ENCODE data around the gene ZNF521. TPM values are rescaled to one million over a fixed set of nuclear protein-coding genes. Genes with fewer than 3 reads are reported as not detected.

The ZNF521 gene
- total RNA-seq, 2 experiments from 2014 or later, result 0.85 to 2.8 TPM

DNA sequence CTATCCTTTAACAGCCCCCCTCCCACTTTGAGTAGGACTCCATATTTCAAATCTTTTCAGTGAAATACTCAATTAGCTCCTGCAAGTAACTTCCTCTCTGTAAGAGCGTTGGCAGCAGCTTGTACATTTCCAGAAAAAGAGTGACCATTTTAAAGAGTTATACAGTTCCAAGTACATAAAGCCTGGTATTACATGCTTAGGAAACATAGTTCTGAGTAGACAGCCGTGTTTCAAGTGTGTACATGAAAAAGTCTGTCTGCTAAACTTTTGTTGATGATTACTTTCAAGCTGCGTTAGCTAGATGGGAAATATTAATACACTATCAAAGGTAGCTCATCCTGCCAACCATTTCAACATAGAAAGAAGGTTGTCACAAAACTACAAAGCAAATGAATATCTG lies 112.8 kb downstream of the ZNF521 start:
- Histone ChIP-seq H3K9me3 (ENCODE audit: low read length) (no peaks in the 10 kb centered on the region), H3K4me3 (ENCODE audit: low read depth, low read length, poor library complexity, severe bottlenecking) (no peak overlapping the region), H3K9me2 (ENCODE audit: insufficient read depth, low read length) (no peaks in the 10 kb centered on the region), H4K20me1 (ENCODE audit: insufficient read depth, low read length) (no peaks in the 10 kb centered on the region), H2AFZ (ENCODE audit: low read length) (no peak overlapping the region), H3K27ac (ENCODE audit: low read depth, low read length, poor library complexity, severe bottlenecking) (no peak overlapping the region), H3K79me2 (ENCODE audit: insufficient read depth, low read depth, low read length) (no peaks in the 10 kb centered on the region), H3K4me1 (ENCODE audit: insufficient read depth, low read length, poor library complexity, severe bottlenecking) (no peaks in the 10 kb centered on the region), H3K4me2 (ENCODE audit: low read length) (no peak overlapping the region), H3K36me3 (ENCODE audit: insufficient read depth, low read length) (no peaks in the 10 kb centered on the region)
- TF ChIP-seq, protein P1, sequence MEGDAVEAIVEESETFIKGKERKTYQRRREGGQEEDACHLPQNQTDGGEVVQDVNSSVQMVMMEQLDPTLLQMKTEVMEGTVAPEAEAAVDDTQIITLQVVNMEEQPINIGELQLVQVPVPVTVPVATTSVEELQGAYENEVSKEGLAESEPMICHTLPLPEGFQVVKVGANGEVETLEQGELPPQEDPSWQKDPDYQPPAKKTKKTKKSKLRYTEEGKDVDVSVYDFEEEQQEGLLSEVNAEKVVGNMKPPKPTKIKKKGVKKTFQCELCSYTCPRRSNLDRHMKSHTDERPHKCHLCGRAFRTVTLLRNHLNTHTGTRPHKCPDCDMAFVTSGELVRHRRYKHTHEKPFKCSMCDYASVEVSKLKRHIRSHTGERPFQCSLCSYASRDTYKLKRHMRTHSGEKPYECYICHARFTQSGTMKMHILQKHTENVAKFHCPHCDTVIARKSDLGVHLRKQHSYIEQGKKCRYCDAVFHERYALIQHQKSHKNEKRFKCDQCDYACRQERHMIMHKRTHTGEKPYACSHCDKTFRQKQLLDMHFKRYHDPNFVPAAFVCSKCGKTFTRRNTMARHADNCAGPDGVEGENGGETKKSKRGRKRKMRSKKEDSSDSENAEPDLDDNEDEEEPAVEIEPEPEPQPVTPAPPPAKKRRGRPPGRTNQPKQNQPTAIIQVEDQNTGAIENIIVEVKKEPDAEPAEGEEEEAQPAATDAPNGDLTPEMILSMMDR (conservative IDR thresholded peaks at IDR 0.05; ENCODE audit: low read length), result no peak
- TF ChIP-seq EZH2phosphoT487 (IDR thresholded peaks at IDR 0.05; ENCODE audit: borderline replicate concordance, low read depth, low read length), result no peak
- CTCF ChIA-PET (ENCODE audit: unreplicated experiment), result interaction anchor here (0.5 kb wide), 1 partner anchor 567 kb away, joined by 3 read pairs; no protein-coding TSS in a partner anchor
- POLR2A ChIA-PET, result interaction anchor here (0.8 to 1.6 kb wide), 2 partner anchors 9 to 10 kb away, joined by 3 to 5 read pairs; no protein-coding TSS in a partner anchor
- no peak for DNase-seq (ENCODE audit: low spot score)
- BruUV-seq (replicated peaks), result no TSS peak
- intact Hi-C loops (cut with micrococcal nuclease; ENCODE audit: unreplicated experiment), result no loop called here

DNA sequence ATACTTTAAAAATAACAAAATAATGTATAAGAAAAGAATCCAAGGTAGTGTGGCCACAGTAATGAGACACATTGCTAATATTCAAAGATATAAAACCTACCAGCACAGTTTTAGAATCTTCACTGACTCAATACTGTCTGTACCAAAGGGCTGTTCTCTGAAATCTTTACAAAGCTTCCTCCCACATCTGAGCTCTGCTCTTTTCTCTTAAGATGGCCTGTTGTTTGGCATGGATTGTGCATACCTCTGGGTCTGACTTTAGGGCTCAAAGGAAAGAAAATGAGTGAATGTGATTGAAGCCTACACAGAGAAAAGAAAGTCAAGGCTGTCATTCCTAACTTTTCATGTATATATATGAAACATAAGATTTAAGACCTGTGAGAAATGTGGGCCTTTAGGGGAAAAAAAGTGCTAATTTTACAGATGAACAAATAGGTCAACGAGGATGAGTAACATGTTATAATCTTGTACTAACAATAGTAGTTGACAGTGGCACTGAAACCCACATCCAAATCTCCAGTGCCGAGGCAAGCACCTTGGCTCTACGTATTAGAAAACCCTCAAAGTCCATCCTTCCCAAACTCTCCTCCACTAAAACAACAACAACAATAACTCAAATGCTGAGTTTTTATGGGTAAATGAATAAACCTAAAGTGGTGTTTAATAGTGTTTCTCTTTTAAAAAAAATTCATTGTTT lies 114.2 kb downstream of the ZNF521 start:
- Histone ChIP-seq H3K9me2 (ENCODE audit: insufficient read depth, low read length) (no peaks in the 10 kb centered on the region), H3K79me2 (ENCODE audit: insufficient read depth, low read depth, low read length) (no peaks in the 10 kb centered on the region), H3K27ac (ENCODE audit: low read depth, low read length, poor library complexity, severe bottlenecking) (no peak overlapping the region), H3K4me3 (ENCODE audit: low read depth, low read length, poor library complexity, severe bottlenecking) (no peak overlapping the region), H3K4me1 (ENCODE audit: insufficient read depth, low read length, poor library complexity, severe bottlenecking) (no peaks in the 10 kb centered on the region), H2AFZ (ENCODE audit: low read length) (no peak overlapping the region), H3K4me2 (ENCODE audit: low read length) (no peak overlapping the region), H3K36me3 (ENCODE audit: insufficient read depth, low read length) (no peaks in the 10 kb centered on the region), H3K9me3 (ENCODE audit: low read length) (no peaks in the 10 kb centered on the region), H4K20me1 (ENCODE audit: insufficient read depth, low read length) (no peaks in the 10 kb centered on the region)
- TF ChIP-seq, protein P1 (conservative IDR thresholded peaks at IDR 0.05; ENCODE audit: low read length), result no peak
- TF ChIP-seq EZH2phosphoT487 (IDR thresholded peaks at IDR 0.05; ENCODE audit: borderline replicate concordance, low read depth, low read length), result no peak
- no TSS peak for BruUV-seq (replicated peaks)
- intact Hi-C loops (cut with micrococcal nuclease; ENCODE audit: unreplicated experiment), result no loop called here
- POLR2A ChIA-PET, result no interaction called here
- CTCF ChIA-PET (ENCODE audit: unreplicated experiment), result no interaction called here
- no peak for DNase-seq (ENCODE audit: low spot score)

DNA sequence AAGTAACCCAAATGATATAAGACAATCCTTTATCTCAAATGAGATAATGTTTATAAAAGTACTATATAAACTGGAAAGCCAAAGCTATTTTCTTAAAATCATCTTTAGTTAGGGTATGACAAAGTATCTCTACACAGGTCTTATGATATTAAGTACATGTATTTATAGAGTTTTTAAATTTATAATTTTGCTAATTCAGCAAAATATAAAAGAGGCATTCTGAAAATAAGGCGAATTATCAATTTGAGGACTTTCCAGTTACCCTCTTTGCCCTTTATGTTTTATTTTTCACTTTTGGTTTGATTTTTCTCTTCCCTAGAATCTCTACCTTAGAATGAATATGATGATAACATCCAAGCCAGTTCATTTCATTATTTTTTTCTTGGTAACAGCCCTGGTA lies 115.2 kb downstream of the ZNF521 start:
- H2AFZ ChIP-seq (ENCODE audit: low read length), result no peak overlapping the region
- H3K27ac ChIP-seq (ENCODE audit: low read depth, low read length, poor library complexity, severe bottlenecking), result no peak overlapping the region
- CTCF ChIA-PET (ENCODE audit: unreplicated experiment), result no interaction called here
- H4K20me1 ChIP-seq (ENCODE audit: insufficient read depth, low read length), result no peaks in the 10 kb centered on the region
- H3K9me3 ChIP-seq (ENCODE audit: low read length), result no peaks in the 10 kb centered on the region
- POLR2A ChIA-PET, result interaction anchor here (0.6 kb wide), 1 partner anchor 293 kb away, joined by 3 read pairs; no protein-coding TSS in a partner anchor
- no TSS peak for BruUV-seq (replicated peaks)
- no peak for DNase-seq (ENCODE audit: low spot score)
- no peak overlapping the region for H3K4me2 ChIP-seq (ENCODE audit: low read length)
- H3K4me1 ChIP-seq (ENCODE audit: insufficient read depth, low read length, poor library complexity, severe bottlenecking), result no peaks in the 10 kb centered on the region
- H3K36me3 ChIP-seq (ENCODE audit: insufficient read depth, low read length), result no peaks in the 10 kb centered on the region
- TF ChIP-seq, protein P1 (conservative IDR thresholded peaks at IDR 0.05; ENCODE audit: low read length), result no peak
- TF ChIP-seq EZH2phosphoT487 (IDR thresholded peaks at IDR 0.05; ENCODE audit: borderline replicate concordance, low read depth, low read length), result no peak
- intact Hi-C loops (cut with micrococcal nuclease; ENCODE audit: unreplicated experiment), result no loop called here
- H3K79me2 ChIP-seq (ENCODE audit: insufficient read depth, low read depth, low read length), result no peaks in the 10 kb centered on the region
- H3K4me3 ChIP-seq (ENCODE audit: low read depth, low read length, poor library complexity, severe bottlenecking), result no peak overlapping the region
- H3K9me2 ChIP-seq (ENCODE audit: insufficient read depth, low read length), result no peaks in the 10 kb centered on the region

Data from OCI-LY7 (cell line).